A549 treated with AZD2906 at 1 μM for 4 hours (cell line): ENCODE data around the gene MAGEH1. TPM values are rescaled to one million over a fixed set of nuclear protein-coding genes. Genes with fewer than 3 reads are reported as not detected.

Experiments used
- total RNA-seq: library from RNA; stranded (reverse); fragments of 200-300 nt; extraction: Qiagen RNA extraction; gene quantifications from 5 replicates; pipeline ENCODE4 v1.2.3, GENCODE V29; 2022

Gene MAGEH1
- total RNA-seq, result 6.6 to 7.3 TPM (median 7.0 TPM) in 5 replicates

GRCh38 chrX:55451990-55452832 is at the start of gene MAGEH1:
MAGEH1 (plus strand) TSS chrX:55452127; CDS start chrX:55452375, 248 bp downstream.

GRCh38 chrX:55489314-55490009 is 37.5 kb downstream of the MAGEH1 start, which contains the start of gene USP51:
USP51 (minus strand) TSS chrX:55489848; CDS start chrX:55488939, 909 bp downstream.

Other genes with a start within 250 kb of the MAGEH1 start
- gene PAGE5, start 231.8 kb upstream of the MAGEH1 start, total RNA-seq, result not detected in 5 replicates
- gene PAGE3, start 187.2 kb upstream of the MAGEH1 start, total RNA-seq, result not detected in 5 replicates
- gene USP51, start 37.7 kb downstream of the MAGEH1 start, total RNA-seq, result 0.35 to 0.66 TPM (median 0.37 TPM) in 5 replicates
- not detected in 5 replicates for gene FOXR2, start 171.3 kb downstream of the MAGEH1 start, total RNA-seq